Fibroblast of lung (primary cell): ENCODE data around the gene WNK2.

Experiments
- CTCF ChIP-seq, 2 donors: IDR thresholded peaks in 1 of 2; conservative IDR thresholded peaks in 1 of 2; 1 replicate in 1 of 2; 2 replicates in 1 of 2; pipeline ENCODE4 v1.5.1; 2011 to 2012; ENCODE audit warnings: low read length in 2 of 2, control low read depth in 1 of 2, inconsistent platforms in 1 of 2, low read depth in 1 of 2, mild to moderate bottlenecking in 1 of 2
- EZH2 ChIP-seq: IDR thresholded peaks from 2 replicates; pipeline ENCODE4 v1.5.1; 2012; ENCODE audit warnings: low read length, control low read depth, mild to moderate bottlenecking; ENCODE audit errors: missing control alignments

GRCh38 chr9:93225892-93226291 lies 42.0 kb downstream of the WNK2 start:
- TF ChIP-seq CTCF (conservative IDR thresholded peaks at IDR 0.05 in 1 of 2, IDR thresholded peaks at IDR 0.05 in 1 of 2; ENCODE audit: low read depth in 1 of 2, low read length in 2 of 2) (no peak), EZH2 (no peak)
